ENCODE measurements around the gene NOTCH2. TPM values are rescaled to one million over a fixed set of nuclear protein-coding genes. Genes with fewer than 3 reads are reported as not detected.

Gene NOTCH2
- total RNA-seq, 1 experiment from 2014 or later = 53.7 TPM

- no peak overlapping the region for H3K4ac ChIP-seq (ENCODE audit: low read depth, low read length)
- H3K4me3 Mint-ChIP-seq = no peak overlapping the region
These were observed 182.0 kb downstream of the NOTCH2 start for GRCh38 chr1:119887427-119887826.

More at GRCh38 chr1:119887427-119887826, 182.0 kb downstream of the NOTCH2 start:
- H3K27ac ChIP-seq (ENCODE audit: insufficient read length, low read depth, low read length) = no peak overlapping the region
- no peak overlapping the region for H2AK5ac ChIP-seq (ENCODE audit: insufficient read length, low read length)
- no peak overlapping the region for H4K8ac ChIP-seq (replicated peaks; ENCODE audit: insufficient read length, low read depth, low read length)
- H3K4me2 ChIP-seq (ENCODE audit: insufficient read depth, insufficient read length, low read length) = no peak overlapping the region
- H2BK120ac ChIP-seq (ENCODE audit: low read depth, low read length, poor library complexity, severe bottlenecking) = no peak overlapping the region
- H3K9me3 Mint-ChIP-seq = peaks cover 0 to 5% of the 10 kb centered on the region in 2 experiments; a peak in 1 of 5 replicates
- H3K4me1 ChIP-seq (ENCODE audit: insufficient read depth, low read length) = no peaks in the 10 kb centered on the region
- TF ChIP-seq CTCF (conservative IDR thresholded peaks at IDR 0.05) = no peak
- H3K36me3 Mint-ChIP-seq (ENCODE audit: insufficient read depth in 1 of 3, low read depth in 3 of 3) = no peaks in the 10 kb centered on the region
- H2BK12ac ChIP-seq (ENCODE audit: insufficient read length, low read depth, low read length) = no peak overlapping the region
- H2AFZ ChIP-seq (ENCODE audit: low read length) = no peak overlapping the region
- H2BK15ac ChIP-seq (ENCODE audit: low read depth, low read length) = no peak overlapping the region
- H4K91ac ChIP-seq (ENCODE audit: insufficient read length, low read depth, low read length) = no peak overlapping the region
- no peak overlapping the region for H3K27ac Mint-ChIP-seq
- no peaks in the 10 kb centered on the region for H3K9me3 ChIP-seq (ENCODE audit: control insufficient read depth, low read depth, low read length)
- H3K14ac ChIP-seq (ENCODE audit: insufficient read depth, low read length) = no peak overlapping the region
- H2BK20ac ChIP-seq (ENCODE audit: low read depth, low read length, poor library complexity, severe bottlenecking) = no peak overlapping the region
- H3K79me1 ChIP-seq (ENCODE audit: insufficient read depth, low read depth, low read length, poor library complexity, severe bottlenecking) = no peaks in the 10 kb centered on the region
- DNase-seq = no peak
- H3K79me2 ChIP-seq (ENCODE audit: insufficient read depth, low read length) = no peaks in the 10 kb centered on the region
- H3K23me2 ChIP-seq (ENCODE audit: insufficient read length, low read depth, low read length, poor library complexity, severe bottlenecking) = no peaks in the 10 kb centered on the region
- no peaks in the 10 kb centered on the region for H3K27me3 ChIP-seq (ENCODE audit: insufficient read depth, low read length)
- no peak overlapping the region for H3K9ac ChIP-seq (ENCODE audit: extremely low read depth, insufficient read length, low read length)
- no peak overlapping the region for H4K5ac ChIP-seq (ENCODE audit: insufficient read length, low read depth, low read length)
- H3T11ph ChIP-seq (ENCODE audit: low read length) = no peak overlapping the region
- no peaks in the 10 kb centered on the region for H4K20me1 ChIP-seq (ENCODE audit: control insufficient read depth, insufficient read depth, insufficient read length)
- no peak overlapping the region for H3K18ac ChIP-seq (ENCODE audit: insufficient read length, low read depth, low read length)
- H3K56ac ChIP-seq (ENCODE audit: insufficient read length, low read depth, low read length) = no peak overlapping the region
- H3K23ac ChIP-seq (ENCODE audit: insufficient read length, low read depth, low read length) = no peak overlapping the region
- peaks cover 2 to 3% of the 10 kb centered on the region in 2 experiments; a peak in 2 of 4 replicates for H3K4me1 Mint-ChIP-seq
- peaks cover 2% of the 10 kb centered on the region for H3K27me3 Mint-ChIP-seq (ENCODE audit: low read depth)
- H2BK5ac ChIP-seq (ENCODE audit: insufficient read length, low read length) = no peak overlapping the region
